H54 (cell line): Measurements from ENCODE around the gene ORMDL3.
"Not testable (repeated sequence)": the region's sequence is repeated elsewhere in the genome, so short reads cannot be mapped to it uniquely, and the experiment has no call there.

ENCODE experiments used
- DNase-seq: peaks from one replicate; pipeline ENCODE4 v3.0.0; 2011; ENCODE audit warnings: low spot score, mixed read lengths; ENCODE audit not compliant: insufficient read length
- FAIRE-seq: peaks from 3 replicates; lab custom pipeline; 2011; peaks lifted over from hg19 to GRCh38; lab: Jason Lieb, UNC
- POLR2A ChIP-seq: IDR thresholded peaks from 2 replicates; pipeline ENCODE4 v1.6.1; 2011; ENCODE audit warnings: low read depth, mild to moderate bottlenecking, low read length

The ORMDL3 gene

DNA sequence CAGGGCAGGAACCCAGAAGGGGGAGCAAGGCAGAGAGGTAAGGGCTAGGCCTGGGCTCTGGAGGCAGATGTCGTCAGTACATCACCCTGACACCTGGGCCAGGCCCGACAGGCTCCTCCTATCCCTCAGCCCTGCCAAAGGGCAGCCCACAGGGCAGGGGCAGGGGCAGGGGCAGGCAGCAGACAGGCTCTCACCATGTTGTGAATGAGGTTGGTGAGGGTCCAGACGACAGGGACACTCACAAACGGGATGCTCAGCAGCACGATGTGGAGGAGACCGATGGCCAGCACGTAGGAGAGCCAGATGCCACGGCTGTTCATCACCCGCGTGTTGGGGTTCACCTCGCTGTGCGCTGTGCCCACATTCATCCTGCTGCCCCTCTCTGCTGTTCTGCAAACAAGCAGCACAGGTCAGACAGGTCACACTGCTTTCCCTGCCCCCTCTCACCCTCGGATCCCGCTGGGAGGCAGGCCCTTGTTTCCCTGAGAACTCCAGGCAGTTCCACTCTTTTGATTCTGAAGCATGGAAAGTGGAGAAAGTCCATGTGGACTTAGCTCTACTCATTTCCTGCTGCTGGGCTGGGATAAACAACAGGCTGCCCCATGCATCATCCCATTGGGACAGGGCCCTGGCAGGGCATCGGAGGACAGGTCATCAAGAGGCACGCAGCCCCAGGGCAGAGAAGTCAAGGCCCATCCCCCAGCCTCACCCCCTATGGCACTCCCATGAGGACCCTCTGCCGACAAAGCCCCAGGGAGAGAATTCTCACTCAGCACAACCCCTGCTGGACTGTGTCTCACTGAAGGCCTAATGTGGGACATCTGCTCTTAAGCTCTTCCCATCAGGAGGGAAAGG lies 3.3 kb downstream of the ORMDL3 start:
- FAIRE-seq: no peak
- peak; percentile 28 for DNase-seq
- TF ChIP-seq POLR2A: no peak

DNA sequence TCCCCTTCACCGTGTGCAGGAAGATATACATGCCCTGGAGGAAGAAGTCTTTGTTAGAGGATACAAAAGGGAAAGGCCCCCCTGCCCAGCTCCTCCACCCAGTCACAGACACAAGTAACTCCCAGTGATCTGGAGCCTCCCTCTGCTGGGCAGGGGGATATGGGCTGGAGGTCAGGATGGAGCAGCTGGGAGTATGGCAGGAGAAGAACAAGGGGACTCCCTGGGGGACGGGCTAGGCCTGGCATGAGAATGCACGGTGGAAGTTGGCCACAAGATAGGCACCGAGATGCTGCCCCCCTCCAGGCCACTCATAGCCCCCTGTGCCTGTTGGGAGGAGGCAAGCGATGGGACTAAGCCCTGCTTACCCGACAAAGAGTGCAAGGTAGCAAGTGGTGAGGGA lies 4.2 kb downstream of the ORMDL3 start:
- DNase-seq (no peak), FAIRE-seq (no peak)
- TF ChIP-seq POLR2A: no peak

- no peak for DNase-seq
- TF ChIP-seq POLR2A: no peak
- FAIRE-seq: no peak
Observed at GRCh38 chr17:39922006-39922405, 5.4 kb downstream of the ORMDL3 start.

GRCh38 chr17:39921323-39921722 lies 6.1 kb downstream of the ORMDL3 start:
- FAIRE-seq: no peak
- TF ChIP-seq POLR2A: no peak
- no peak for DNase-seq

GRCh38 chr17:39920218-39921210 lies 6.9 kb downstream of the ORMDL3 start:
- no peak for TF ChIP-seq POLR2A
- DNase-seq: no peak
- no peak for FAIRE-seq

DNA sequence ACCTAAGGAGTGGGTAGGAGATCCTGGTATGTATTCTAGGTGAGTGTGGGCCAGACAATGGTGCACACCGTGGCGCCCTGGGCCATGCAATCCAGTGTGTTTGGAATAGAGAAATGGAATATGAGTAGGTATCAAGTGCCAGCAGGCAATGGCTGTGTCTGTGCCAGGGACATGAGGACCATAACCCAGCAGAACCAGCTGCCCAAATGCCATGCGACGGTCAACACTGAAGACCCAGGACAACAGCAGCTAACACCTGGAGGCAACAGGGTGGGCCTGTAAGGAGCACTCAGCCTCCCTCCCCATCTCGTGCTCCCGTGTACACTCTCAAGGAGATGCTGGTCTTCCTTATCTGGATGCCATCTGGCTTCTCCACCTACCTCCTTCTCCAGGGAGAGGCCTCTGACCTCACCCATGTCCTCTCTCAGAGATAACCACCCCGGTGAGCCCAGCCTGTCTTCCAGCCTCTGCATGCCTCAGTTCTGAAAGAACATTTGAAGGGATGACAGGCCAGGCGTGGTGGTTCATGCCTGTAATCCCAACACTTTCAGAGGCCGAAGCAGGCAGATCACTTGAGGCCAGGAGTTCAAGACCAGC lies 8.2 kb downstream of the ORMDL3 start:
- FAIRE-seq (no peak), DNase-seq (no peak)
- TF ChIP-seq POLR2A: no peak

GRCh38 chr17:39916918-39917317 lies 10.5 kb downstream of the ORMDL3 start:
- no peak for FAIRE-seq
- TF ChIP-seq POLR2A: no peak
- DNase-seq: no peak

DNA sequence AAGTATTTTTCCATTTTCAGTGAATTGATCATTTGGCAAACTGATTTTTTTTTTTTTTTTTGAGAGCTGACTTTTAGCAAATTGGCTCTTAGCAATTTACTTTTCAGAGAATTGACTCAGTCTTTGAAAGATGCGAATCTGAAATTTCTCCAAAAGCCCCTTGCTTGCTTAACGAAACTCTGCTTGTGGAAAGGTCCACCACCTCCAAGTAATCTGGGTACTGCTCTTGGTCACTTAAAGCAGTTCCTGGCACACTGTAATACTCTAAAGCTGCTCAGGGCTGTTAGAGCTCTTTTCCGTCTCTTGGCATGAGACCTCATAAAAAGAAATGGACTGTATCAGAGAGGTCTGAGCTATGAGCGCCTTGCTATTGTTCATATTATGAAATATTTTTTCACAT lies 11.8 kb downstream of the ORMDL3 start:
- TF ChIP-seq POLR2A: no peak
- DNase-seq (no peak), FAIRE-seq (no peak)

GRCh38 chr17:39913989-39914388 lies 13.4 kb downstream of the ORMDL3 start:
- no peak for FAIRE-seq
- TF ChIP-seq POLR2A: no peak
- DNase-seq: no peak

DNA sequence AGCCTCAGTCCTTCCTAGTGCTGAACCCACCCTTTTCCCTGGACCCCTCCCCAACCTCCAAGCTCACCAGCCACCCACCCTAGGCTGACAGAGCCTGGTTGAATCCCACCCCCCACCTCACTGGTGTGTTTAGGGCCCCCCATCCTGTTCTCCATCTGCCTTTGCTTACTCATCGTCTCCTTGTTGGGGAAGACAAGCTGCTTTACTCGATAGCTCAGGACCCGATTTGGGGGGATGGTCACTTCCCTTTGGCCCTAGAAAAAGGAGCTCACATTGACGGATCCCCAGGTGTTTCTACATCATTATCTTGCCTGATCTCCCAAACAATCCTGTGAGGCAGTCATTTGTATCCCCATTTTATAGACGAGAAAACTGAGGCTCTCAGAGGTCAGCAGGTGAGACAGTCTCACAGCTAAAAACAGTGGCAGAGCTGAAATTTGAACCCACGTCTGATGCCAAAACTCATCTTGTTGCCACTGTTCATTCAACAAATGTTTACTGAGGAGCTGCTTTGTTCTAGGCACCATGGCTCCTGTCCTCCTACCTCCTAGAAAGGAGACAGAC lies 18.5 kb downstream of the ORMDL3 start:
- FAIRE-seq (no peak), DNase-seq (no peak)
- TF ChIP-seq POLR2A: no peak

- TF ChIP-seq POLR2A: no peak
- DNase-seq (no peak), FAIRE-seq (no peak)
Observed at GRCh38 chr17:39904990-39905288, 22.5 kb downstream of the ORMDL3 start.

GRCh38 chr17:39903158-39903884 lies 24.1 kb downstream of the ORMDL3 start:
- no peak for DNase-seq
- no peak for FAIRE-seq
- no peak for TF ChIP-seq POLR2A

DNA sequence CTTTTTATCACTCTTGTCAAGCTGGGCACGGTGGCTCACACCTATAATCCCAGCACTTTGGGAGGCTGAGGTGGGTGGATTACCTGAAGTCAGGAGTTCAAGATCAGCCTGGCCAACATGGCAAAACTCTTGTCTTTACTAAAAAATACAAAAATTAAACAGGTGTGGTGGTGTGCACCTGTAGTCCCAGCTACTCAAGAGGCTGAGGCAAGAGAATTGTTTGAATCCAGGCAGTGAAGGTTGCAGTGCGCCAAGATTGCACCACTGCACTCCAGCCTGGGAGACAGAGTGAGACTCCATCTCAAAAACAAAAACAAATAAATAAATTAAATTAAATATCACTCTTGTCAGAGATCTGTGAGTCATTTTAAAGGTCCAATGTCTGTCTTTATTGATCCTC lies 25.4 kb downstream of the ORMDL3 start:
- not testable (repeated sequence) for DNase-seq, FAIRE-seq
